ENCODE data around the gene RYR1. TPM values are rescaled to one million over a fixed set of nuclear protein-coding genes. Genes with fewer than 3 reads are reported as not detected.
A peak's percentile ranks its signal among the peaks of the same experiment; 100 is the strongest.
"Not testable (repeated sequence)": the region's sequence is repeated elsewhere in the genome, so short reads cannot be mapped to it uniquely, and the experiment has no call there.

The RYR1 gene
- total and polyA plus RNA-seq, 8 donors = 1.5 to 5.8 (median 3.6) TPM

GRCh38 chr19:38508507-38508906, 75.0 kb downstream of the RYR1 start:
- no peak for ATAC-seq
- intact Hi-C loops (cut with DNase I) = no loop called here

GRCh38 chr19:38509027-38509426, 75.5 kb downstream of the RYR1 start:
- Histone ChIP-seq H3K36me3 (no peaks in the 10 kb centered on the region), H3K4me3 (no peak overlapping the region), H3K27ac (no peak overlapping the region), H3K27me3 (peaks cover 0 to 26% of the 10 kb centered on the region in 2 donors), H3K4me1 (no peaks in the 10 kb centered on the region), H3K9me3 (no peaks in the 10 kb centered on the region)
- intact Hi-C loops (cut with DNase I) = no loop called here
- ATAC-seq (no peak), DNase-seq (no peak)
- TF ChIP-seq, protein P1, sequence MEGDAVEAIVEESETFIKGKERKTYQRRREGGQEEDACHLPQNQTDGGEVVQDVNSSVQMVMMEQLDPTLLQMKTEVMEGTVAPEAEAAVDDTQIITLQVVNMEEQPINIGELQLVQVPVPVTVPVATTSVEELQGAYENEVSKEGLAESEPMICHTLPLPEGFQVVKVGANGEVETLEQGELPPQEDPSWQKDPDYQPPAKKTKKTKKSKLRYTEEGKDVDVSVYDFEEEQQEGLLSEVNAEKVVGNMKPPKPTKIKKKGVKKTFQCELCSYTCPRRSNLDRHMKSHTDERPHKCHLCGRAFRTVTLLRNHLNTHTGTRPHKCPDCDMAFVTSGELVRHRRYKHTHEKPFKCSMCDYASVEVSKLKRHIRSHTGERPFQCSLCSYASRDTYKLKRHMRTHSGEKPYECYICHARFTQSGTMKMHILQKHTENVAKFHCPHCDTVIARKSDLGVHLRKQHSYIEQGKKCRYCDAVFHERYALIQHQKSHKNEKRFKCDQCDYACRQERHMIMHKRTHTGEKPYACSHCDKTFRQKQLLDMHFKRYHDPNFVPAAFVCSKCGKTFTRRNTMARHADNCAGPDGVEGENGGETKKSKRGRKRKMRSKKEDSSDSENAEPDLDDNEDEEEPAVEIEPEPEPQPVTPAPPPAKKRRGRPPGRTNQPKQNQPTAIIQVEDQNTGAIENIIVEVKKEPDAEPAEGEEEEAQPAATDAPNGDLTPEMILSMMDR (IDR thresholded peaks at IDR 0.05) = no peak

More at GRCh38 chr19:38508507-38508906, 75.0 kb downstream of the RYR1 start:
- H3K4me3 ChIP-seq = no peak overlapping the region
- H3K9me3 ChIP-seq = no peaks in the 10 kb centered on the region
- no peaks in the 10 kb centered on the region for H3K36me3 ChIP-seq
- TF ChIP-seq, protein P1 (IDR thresholded peaks at IDR 0.05) = no peak
- no peaks in the 10 kb centered on the region for H3K4me1 ChIP-seq
- H3K27me3 ChIP-seq = peaks cover 0 to 26% of the 10 kb centered on the region in 2 donors
- no peak for DNase-seq
- no peak overlapping the region for H3K27ac ChIP-seq

- intact Hi-C loops (cut with DNase I) = no loop called here
- no peak overlapping the region for H3K4me3 ChIP-seq
- DNase-seq = peak in 1 of 4 donors; percentile 9
- peaks cover 0 to 34% of the 10 kb centered on the region in 2 donors for H3K27me3 ChIP-seq
- TF ChIP-seq, protein P1 (IDR thresholded peaks at IDR 0.05) = no peak
- H3K27ac ChIP-seq = no peak overlapping the region
- peaks cover 0 to 5% of the 10 kb centered on the region in 2 donors for H3K4me1 ChIP-seq
- H3K36me3 ChIP-seq = no peaks in the 10 kb centered on the region
- no peak for ATAC-seq
- H3K9me3 ChIP-seq = no peaks in the 10 kb centered on the region
Measured at GRCh38 chr19:38511074-38511708, 77.7 kb downstream of the RYR1 start.

- peaks cover 0 to 5% of the 10 kb centered on the region in 2 donors for H3K4me1 ChIP-seq
- intact Hi-C loops (cut with DNase I) = no loop called here
- H3K36me3 ChIP-seq = no peaks in the 10 kb centered on the region
- H3K27ac ChIP-seq = no peak overlapping the region
- no peak for DNase-seq
- no peak for ATAC-seq
- no peak overlapping the region for H3K4me3 ChIP-seq
- no peaks in the 10 kb centered on the region for H3K9me3 ChIP-seq
- TF ChIP-seq, protein P1 (IDR thresholded peaks at IDR 0.05) = no peak
- H3K27me3 ChIP-seq = peaks cover 0 to 34% of the 10 kb centered on the region in 2 donors
Measured at GRCh38 chr19:38512277-38512676, 78.8 kb downstream of the RYR1 start.

GRCh38 chr19:38513156-38513555, 79.7 kb downstream of the RYR1 start:
- intact Hi-C loops (cut with DNase I) = not testable (repeated sequence)

DNA sequence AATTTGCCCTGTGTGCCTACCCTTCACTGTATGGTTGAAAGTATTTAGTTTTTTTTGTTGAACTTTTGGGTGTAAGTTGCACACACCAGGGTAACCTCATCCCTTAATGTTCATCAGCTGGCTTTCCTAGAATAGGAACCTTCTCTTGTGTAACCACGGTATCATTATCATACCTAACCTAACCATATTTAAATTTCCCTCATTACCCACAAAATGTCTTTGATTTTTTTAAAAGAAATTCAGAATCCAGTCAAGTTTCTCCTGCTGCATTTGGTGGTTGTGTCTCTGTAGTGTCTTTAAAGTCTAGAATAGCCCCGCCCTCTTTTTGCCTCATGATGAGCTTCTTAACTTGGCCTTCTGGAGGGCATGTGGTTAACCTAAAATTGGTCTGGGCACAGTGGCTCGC, 80.3 kb downstream of the RYR1 start:
- TF ChIP-seq, protein P1 (IDR thresholded peaks at IDR 0.05) = no peak
- Histone ChIP-seq H3K4me3 (no peak overlapping the region), H3K27me3 (peaks cover 0 to 34% of the 10 kb centered on the region in 2 donors), H3K27ac (no peak overlapping the region), H3K36me3 (no peaks in the 10 kb centered on the region), H3K9me3 (no peaks in the 10 kb centered on the region), H3K4me1 (peaks cover 0 to 5% of the 10 kb centered on the region in 2 donors)
- intact Hi-C loops (cut with DNase I) = no loop called here
- DNase-seq (no peak), ATAC-seq (no peak)

More at GRCh38 chr19:38513156-38513555, 79.7 kb downstream of the RYR1 start:
- DNase-seq, H3K4me1 ChIP-seq, H3K27ac ChIP-seq, H3K4me3 ChIP-seq, H3K36me3 ChIP-seq, ATAC-seq, H3K9me3 ChIP-seq: not testable (repeated sequence)
- peaks cover 0 to 34% of the 10 kb centered on the region in 2 donors for H3K27me3 ChIP-seq

All from left lung (tissue), 10 donors.